ENCODE data around the gene KCNN1.

- TF ChIP-seq EZH2 (IDR thresholded peaks at IDR 0.05; ENCODE audit: low read length, missing control alignments), result no peak
- no peak for TF ChIP-seq CTCF (conservative IDR thresholded peaks at IDR 0.05 in 1 of 2, IDR thresholded peaks at IDR 0.05 in 1 of 2; ENCODE audit: low read depth in 1 of 2, low read length in 2 of 2)
Measured at GRCh38 chr19:17975032-17975431, 8.1 kb downstream of the KCNN1 start.
